ENCODE measurements around the gene EPHA4.

DNA sequence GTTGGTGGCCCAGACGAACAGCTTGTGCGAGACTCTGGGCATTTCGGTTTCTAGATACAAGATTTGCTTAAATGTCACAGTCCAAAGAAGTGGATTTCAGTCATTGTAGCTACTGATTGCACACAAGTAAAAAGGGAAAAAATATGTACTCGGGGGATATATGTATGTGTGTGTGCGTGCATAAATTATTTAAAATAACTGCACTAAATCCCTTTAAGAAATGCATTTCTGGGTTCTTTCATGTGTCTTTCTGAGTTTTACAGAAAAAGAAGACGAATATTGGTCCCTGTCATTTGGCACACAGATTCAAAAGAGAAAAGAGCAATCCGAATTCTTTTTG lies 2.1 kb upstream of the EPHA4 start:
- TF ChIP-seq, protein P1, sequence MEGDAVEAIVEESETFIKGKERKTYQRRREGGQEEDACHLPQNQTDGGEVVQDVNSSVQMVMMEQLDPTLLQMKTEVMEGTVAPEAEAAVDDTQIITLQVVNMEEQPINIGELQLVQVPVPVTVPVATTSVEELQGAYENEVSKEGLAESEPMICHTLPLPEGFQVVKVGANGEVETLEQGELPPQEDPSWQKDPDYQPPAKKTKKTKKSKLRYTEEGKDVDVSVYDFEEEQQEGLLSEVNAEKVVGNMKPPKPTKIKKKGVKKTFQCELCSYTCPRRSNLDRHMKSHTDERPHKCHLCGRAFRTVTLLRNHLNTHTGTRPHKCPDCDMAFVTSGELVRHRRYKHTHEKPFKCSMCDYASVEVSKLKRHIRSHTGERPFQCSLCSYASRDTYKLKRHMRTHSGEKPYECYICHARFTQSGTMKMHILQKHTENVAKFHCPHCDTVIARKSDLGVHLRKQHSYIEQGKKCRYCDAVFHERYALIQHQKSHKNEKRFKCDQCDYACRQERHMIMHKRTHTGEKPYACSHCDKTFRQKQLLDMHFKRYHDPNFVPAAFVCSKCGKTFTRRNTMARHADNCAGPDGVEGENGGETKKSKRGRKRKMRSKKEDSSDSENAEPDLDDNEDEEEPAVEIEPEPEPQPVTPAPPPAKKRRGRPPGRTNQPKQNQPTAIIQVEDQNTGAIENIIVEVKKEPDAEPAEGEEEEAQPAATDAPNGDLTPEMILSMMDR (IDR thresholded peaks at IDR 0.05; ENCODE audit: low read depth, low read length): no peak
- TF ChIP-seq EZH2phosphoT487 (IDR thresholded peaks at IDR 0.05; ENCODE audit: low read depth): no peak
